GM12878 (cell line): Measurements from ENCODE around the gene H1-8. TPM values are rescaled to one million over a fixed set of nuclear protein-coding genes. Genes with fewer than 3 reads are reported as not detected.
A peak's percentile ranks its signal among the peaks of the same experiment; 100 is the strongest.
"Not testable (repeated sequence)": the region's sequence is repeated elsewhere in the genome, so short reads cannot be mapped to it uniquely, and the experiment has no call there.

Source experiments
- ATAC-seq: fragments of 200-7000 bp; cut with Tn5 transposase; 3 replicates; pipeline ENCODE4 v1.9.1; 2020; ENCODE audit warnings: mild to moderate bottlenecking, moderate library complexity
- BruUV-seq: library from RNA; stranded (reverse); fragments of 400-500 nt; replicated peaks from 2 replicates; lab custom pipeline; 2021; lab: Mats Ljungman, UMichigan
- CTCF ChIA-PET: fragments of 300-600 bp; sonication (Branson Sonifier 250); formaldehyde crosslinking; extraction: SDS; loops from one replicate; lab custom pipeline; 2021; ENCODE audit warnings: inconsistent platforms; lab: Yijun Ruan, JAX
- POLR2A ChIA-PET: fragments of 350-600 bp; formaldehyde crosslinking; extraction: SDS; loops from one replicate; lab custom pipeline; 2021; ENCODE audit warnings: inconsistent platforms; lab: Charles Lee
- RAD21 ChIA-PET: fragments of 300-600 bp; sonication (Branson Sonifier 250); formaldehyde crosslinking; loops from one replicate; lab custom pipeline; 2023; ENCODE audit warnings: antibody characterized with exemption; ENCODE audit not compliant: unreplicated experiment; lab: Charles Lee
- SMC1A ChIA-PET: fragments of 300-600 bp; sonication (Branson Sonifier 250); formaldehyde crosslinking; loops from one replicate; lab custom pipeline; 2023; ENCODE audit not compliant: unreplicated experiment, uncharacterized antibody; lab: Charles Lee
- DNase-seq: peaks from one replicate; pipeline ENCODE4 v3.0.0-alpha.2; 2011; ENCODE audit warnings: low read depth, low spot score
- FAIRE-seq: peaks from 3 replicates; lab custom pipeline; 2011; peaks lifted over from hg19 to GRCh38; lab: Jason Lieb, UNC
- H2AFZ ChIP-seq: 2 replicates; pipeline ENCODE4 v1.6.0; 2011; ENCODE audit warnings: low read depth, low read length, control low read depth; ENCODE audit not compliant: control insufficient read depth
- H3K27ac ChIP-seq: 2 replicates; pipeline ENCODE4 v1.5.1; 2011; ENCODE audit warnings: control low read depth; ENCODE audit not compliant: control insufficient read depth, insufficient read depth
- H3K27me3 ChIP-seq, 2 experiments: replicated peaks in 1 of 2; 2 replicates each; pipeline versions ENCODE4 v1.6.0 to v1.6.1; 2011; ENCODE audit warnings: low read length in 1 of 2; ENCODE audit not compliant: control insufficient read depth in 2 of 2, insufficient read depth in 2 of 2
- H3K36me3 ChIP-seq, 2 experiments: 2 replicates each; pipeline ENCODE4 v1.5.1; 2011; ENCODE audit warnings: low read length in 1 of 2; ENCODE audit not compliant: control insufficient read depth in 2 of 2, insufficient read depth in 2 of 2
- H3K4me1 ChIP-seq: 2 replicates; pipeline ENCODE4 v1.6.1; 2011; ENCODE audit warnings: mild to moderate bottlenecking, low read length, moderate library complexity, mixed read lengths; ENCODE audit not compliant: control insufficient read depth, insufficient read depth
- H3K4me2 ChIP-seq: 2 replicates; pipeline ENCODE4 v1.6.0; 2011; ENCODE audit warnings: control low read depth; ENCODE audit not compliant: control insufficient read depth, insufficient read depth
- H3K4me3 ChIP-seq: fragments of 200-600 bp; sonication (generic); 2 replicates; pipeline ENCODE4 v1.5.1; 2016
- H3K79me2 ChIP-seq: 2 replicates; pipeline ENCODE4 v1.6.0; 2011; ENCODE audit warnings: low read length; ENCODE audit not compliant: control insufficient read depth, insufficient read depth
- H3K9ac ChIP-seq: 2 replicates; pipeline ENCODE4 v1.8.0; 2011; ENCODE audit warnings: low read length, control low read depth, mixed read lengths; ENCODE audit not compliant: control insufficient read depth, insufficient read depth
- H3K9me3 ChIP-seq: replicated peaks from 3 replicates; pipeline ENCODE4 v1.5.1; 2011; ENCODE audit warnings: mild to moderate bottlenecking, low read length; ENCODE audit not compliant: control insufficient read depth, insufficient read depth
- H4K20me1 ChIP-seq: 2 replicates; pipeline ENCODE4 v1.6.0; 2011; ENCODE audit not compliant: control insufficient read depth, insufficient read depth
- WGBS: methylation state at CpG from one replicate; pipeline ENCODE4 v1.1.6; 2016; ENCODE audit warnings: low lambda C conversion rate; ENCODE audit not compliant: insufficient replicate concordance, insufficient coverage; ENCODE audit errors: missing lambda C conversion rate; 5-methylcytosine and 5-hydroxymethylcytosine counted together
- in situ Hi-C: fragments of 300-500 bp; cut with MboI; formaldehyde crosslinking; loops from 9 replicates; pipeline ENCODE4 v1.14.3; 2018; ENCODE audit warnings: mixed read lengths
- intact Hi-C: fragments of 100-400 bp; cut with micrococcal nuclease; formaldehyde crosslinking; loops from one replicate; pipeline ENCODE4 v1.14.2; 2022; ENCODE audit not compliant: unreplicated experiment
- polyA plus RNA-seq, 11 experiments: library from polyadenylated mRNA; depleted of rRNA in 4 of 11; unstranded in 6 of 11; stranded (reverse) in 5 of 11; fragments of >200 nt; fragmentation: Nextera tagmentation in 4 of 11; fragmentation: Illumina TruSeq in 1 of 11; extraction: Ambion mirVana in 4 of 11; extraction: Trizol in 1 of 11; gene quantifications; 1 replicate in 1 of 11; 2 replicates in 10 of 11; pipeline versions ENCODE4 v1.2.1 to v1.2.3, GENCODE V29; 2011 to 2016; ENCODE audit warnings: inconsistent platforms in 2 of 11, missing spikeins in 2 of 11, low read depth in 1 of 11
- total RNA-seq, 4 experiments: library from RNA; depleted of rRNA in 3 of 4; stranded (reverse); fragments of >200 nt in 3 of 4; fragmentation: Illumina TruSeq in 1 of 4; extraction: Trizol in 1 of 4; gene quantifications; 2 replicates each; pipeline versions ENCODE4 v1.2.1 to v1.2.3, GENCODE V29; 2013 to 2021

The H1-8 gene
- total and polyA plus RNA-seq, 10 of the 15 experiments (the other 5 are each of a cell fraction or from before 2014, with no cell fraction given) = not detected

DNA sequence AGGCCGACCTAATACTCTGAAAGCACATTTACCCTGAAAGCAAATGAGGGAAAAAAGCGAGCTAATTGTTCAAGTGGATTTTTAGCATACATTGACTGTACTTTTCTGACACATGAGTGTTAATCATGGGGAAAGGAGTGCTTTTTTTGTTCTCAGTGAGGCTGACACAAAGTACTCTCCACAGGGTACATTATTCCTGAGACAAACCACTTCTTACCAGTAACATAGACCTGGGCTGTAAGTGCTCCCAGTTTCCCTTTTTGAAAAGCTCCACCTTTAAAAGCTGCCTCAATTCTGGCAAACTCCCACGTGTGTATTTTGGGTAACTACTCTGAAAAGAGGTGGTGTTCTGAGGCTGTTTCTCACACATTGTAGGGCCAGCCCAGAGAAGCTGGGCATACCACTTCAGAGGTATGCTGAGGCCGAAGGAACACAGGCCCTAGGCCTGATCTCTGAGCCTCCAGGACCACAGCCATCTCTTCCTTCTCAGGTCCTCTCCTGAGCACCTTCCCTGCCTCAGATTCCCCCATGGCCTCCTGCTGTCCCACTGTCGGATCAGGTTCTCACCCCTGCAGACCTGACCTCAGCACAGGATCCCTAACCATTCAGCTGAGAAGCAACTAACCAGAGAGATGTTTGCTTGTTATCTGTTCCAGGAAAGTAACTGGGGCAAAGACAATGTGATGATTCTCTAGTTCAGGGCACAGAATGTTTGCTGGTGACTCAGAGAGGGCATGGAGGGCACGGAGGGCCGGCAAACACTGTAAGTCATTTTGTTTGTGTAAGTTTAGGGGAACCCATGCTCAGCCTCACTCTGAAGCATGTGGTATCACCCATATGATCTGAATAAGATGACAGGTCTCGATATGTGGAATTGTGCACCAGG is 44.1 kb upstream of the H1-8 start:
- intact Hi-C loops = loop anchor here (10.0 kb wide), 1 partner anchor 114 kb away; no protein-coding TSS in a partner anchor
- RAD21 ChIA-PET, ATAC-seq, H3K27me3 ChIP-seq, H3K4me3 ChIP-seq, H3K79me2 ChIP-seq, DNase-seq, BruUV-seq, H4K20me1 ChIP-seq, H3K4me2 ChIP-seq, SMC1A ChIA-PET, in situ Hi-C loops, POLR2A ChIA-PET, H3K9ac ChIP-seq, H3K27ac ChIP-seq, H2AFZ ChIP-seq, H3K4me1 ChIP-seq, H3K9me3 ChIP-seq, CTCF ChIA-PET, H3K36me3 ChIP-seq: not testable (repeated sequence)
- 57% methylated on average over 5 of the region's 8 CpGs for WGBS
- peak; percentile 23 for FAIRE-seq

DNA sequence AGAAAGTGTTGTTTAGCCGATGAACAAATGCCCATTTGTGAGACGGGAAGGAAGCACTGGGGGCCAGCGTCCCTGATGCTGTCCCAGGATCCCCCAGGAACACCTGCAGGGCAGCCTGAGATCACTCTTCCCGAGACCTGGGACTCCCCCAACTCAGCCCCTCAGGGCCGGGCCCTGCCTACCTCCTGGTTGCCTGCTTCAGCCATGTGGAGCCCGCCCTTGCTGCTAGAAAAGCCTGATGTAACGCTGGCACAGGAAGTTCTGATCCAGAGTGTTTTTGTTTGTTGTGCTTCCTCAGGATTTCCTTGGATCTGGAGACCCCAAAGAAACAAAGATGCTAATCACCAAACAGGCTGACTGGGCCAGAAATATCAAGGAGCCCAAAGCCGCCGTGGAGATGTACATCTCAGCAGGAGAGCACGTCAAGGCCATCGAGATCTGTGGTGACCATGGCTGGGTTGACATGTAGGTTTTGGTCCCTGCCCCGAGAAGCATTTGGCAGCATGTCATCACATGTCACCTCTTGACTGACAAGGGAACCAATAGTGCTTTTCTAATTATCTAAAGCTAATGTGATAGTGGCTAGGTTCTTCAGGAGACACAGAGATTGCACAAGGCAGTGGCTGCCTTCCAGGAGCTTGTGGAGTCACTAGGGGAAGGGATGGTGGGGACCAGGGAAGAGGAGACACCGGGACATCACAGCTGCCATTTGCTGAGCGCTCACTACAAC is 43.2 kb upstream of the H1-8 start:
- H3K27ac ChIP-seq, in situ Hi-C loops, ATAC-seq, H4K20me1 ChIP-seq, H3K79me2 ChIP-seq, H3K9me3 ChIP-seq, DNase-seq, H3K9ac ChIP-seq, BruUV-seq, H3K36me3 ChIP-seq, H3K4me2 ChIP-seq, POLR2A ChIA-PET, H3K4me3 ChIP-seq, H2AFZ ChIP-seq, H3K27me3 ChIP-seq, FAIRE-seq, H3K4me1 ChIP-seq: not testable (repeated sequence)
- ChIA-PET CTCF (interaction anchor here (1.1 kb wide), 1 partner anchor 19 kb away, joined by 3 read pairs; no protein-coding TSS in a partner anchor), SMC1A (interaction anchor here (1.0 kb wide), 1 partner anchor 24 kb away, joined by 4 read pairs; no protein-coding TSS in a partner anchor), RAD21 (interaction anchor here (1.3 kb wide), 1 partner anchor 10 kb away, joined by 3 read pairs; no protein-coding TSS in a partner anchor)
- intact Hi-C loops = loop anchor here (10.0 kb wide), 1 partner anchor 115 kb away; no protein-coding TSS in a partner anchor
- 97% methylated on average over 11 of the region's 14 CpGs for WGBS
